Stimulated activated CD4-positive, alpha-beta T cell treated with anti-CD3 and anti-CD28 coated beads, Interleukin-15, amount 100 ng/mL, for 24 hours (primary cell): ENCODE measurements around the gene DRC3.

Experiments used
- DNase-seq: peaks from one replicate; pipeline ENCODE4 v3.0.0-alpha.2; 2020

DRC3 gene

GRCh38 chr17:18025945-18026776 is 53.5 kb downstream of the DRC3 start:
- DNase-seq: no peak

GRCh38 chr17:18027280-18027679 is 54.6 kb downstream of the DRC3 start:
- DNase-seq: no peak

GRCh38 chr17:18028114-18028951 is 55.7 kb downstream of the DRC3 start:
- no peak for DNase-seq

- no peak for DNase-seq
These were observed 56.4 kb downstream of the DRC3 start for GRCh38 chr17:18028952-18029540.

GRCh38 chr17:18031955-18032354 is 59.3 kb downstream of the DRC3 start:
- no peak for DNase-seq

- DNase-seq: peak; percentile 59
These were observed 60.9 kb downstream of the DRC3 start for GRCh38 chr17:18033442-18034099.

- DNase-seq: no peak
These were observed 63.0 kb downstream of the DRC3 start for GRCh38 chr17:18035704-18036103.

GRCh38 chr17:18037486-18037885 is 64.8 kb downstream of the DRC3 start:
- DNase-seq: no peak

- DNase-seq: peak; percentile 31
These were observed 65.6 kb downstream of the DRC3 start for GRCh38 chr17:18038149-18038850.

- DNase-seq: peak; percentile 100
These were observed 66.3 kb downstream of the DRC3 start, which contains the start of the genes ATPAF2 and GID4 for GRCh38 chr17:18038861-18039534. TSS of gene ATPAF2 (minus strand) at chr17:18039168. CDS start at chr17:18039013, 155 bp downstream. TSS of gene GID4 (plus strand) at chr17:18039408. CDS start at chr17:18039465, 57 bp downstream.

- DNase-seq: peak; percentile 47
These were observed 67.0 kb downstream of the DRC3 start for GRCh38 chr17:18039535-18040260.

- DNase-seq: no peak
These were observed 67.7 kb downstream of the DRC3 start for GRCh38 chr17:18040261-18040858.

- no peak for DNase-seq
These were observed 69.1 kb downstream of the DRC3 start for GRCh38 chr17:18041776-18042175.

- DNase-seq: no peak
These were observed 70.3 kb downstream of the DRC3 start for GRCh38 chr17:18042983-18043382.

- DNase-seq: no peak
These were observed 70.8 kb downstream of the DRC3 start for GRCh38 chr17:18043491-18043890.

GRCh38 chr17:18044609-18045008 is 71.9 kb downstream of the DRC3 start:
- no peak for DNase-seq

GRCh38 chr17:18045691-18046350 is 73.2 kb downstream of the DRC3 start:
- DNase-seq: no peak

GRCh38 chr17:18055597-18055996 is 82.9 kb downstream of the DRC3 start:
- no peak for DNase-seq

GRCh38 chr17:18056214-18056613 is 83.6 kb downstream of the DRC3 start:
- no peak for DNase-seq

- DNase-seq: no peak
These were observed 86.6 kb downstream of the DRC3 start for GRCh38 chr17:18059283-18059682.
